HG03558 (cell line): ENCODE results near the gene CNTN3.

ENCODE experiments used
- ATAC-seq: cut with Tn5 transposase; IDR thresholded peaks from one replicate; pipeline ENCODE4 v1.9.1; 2021; ENCODE audit warnings: moderate number of reproducible peaks; ENCODE audit not compliant: unreplicated experiment; ENCODE audit errors: extremely low read depth

The CNTN3 gene

GRCh38 chr3:74614107-74614967, at the start of gene CNTN3:
CNTN3 (minus strand) TSS chr3:74614659; CDS start chr3:74521112, 93,547 bp downstream.
- no peak for ATAC-seq

- no peak for ATAC-seq
These were observed 48.7 kb upstream of the CNTN3 start for GRCh38 chr3:74663178-74663577.

GRCh38 chr3:74661672-74662071, 47.2 kb upstream of the CNTN3 start:
- no peak for ATAC-seq

- ATAC-seq = no peak
These were observed 37.4 kb upstream of the CNTN3 start for GRCh38 chr3:74651885-74652284.

- no peak for ATAC-seq
These were observed 36.8 kb upstream of the CNTN3 start for GRCh38 chr3:74651292-74651691.

- no peak for ATAC-seq
These were observed 33.6 kb upstream of the CNTN3 start for GRCh38 chr3:74648107-74648506.

- ATAC-seq = no peak
These were observed 31.6 kb upstream of the CNTN3 start for GRCh38 chr3:74646094-74646493.

GRCh38 chr3:74643636-74644035, 29.2 kb upstream of the CNTN3 start:
- no peak for ATAC-seq

- no peak for ATAC-seq
These were observed 28.4 kb upstream of the CNTN3 start for GRCh38 chr3:74642876-74643275.

GRCh38 chr3:74640211-74640610, 25.8 kb upstream of the CNTN3 start:
- ATAC-seq = no peak

GRCh38 chr3:74639681-74640080, 25.2 kb upstream of the CNTN3 start:
- no peak for ATAC-seq

- ATAC-seq = no peak
These were observed 22.5 kb upstream of the CNTN3 start for GRCh38 chr3:74636981-74637380.

GRCh38 chr3:74633021-74633420, 18.6 kb upstream of the CNTN3 start:
- no peak for ATAC-seq

- ATAC-seq = no peak
These were observed 17.1 kb upstream of the CNTN3 start for GRCh38 chr3:74631351-74632140.

- ATAC-seq = no peak
These were observed 16.1 kb upstream of the CNTN3 start for GRCh38 chr3:74630602-74631001.

GRCh38 chr3:74626011-74626410, 11.6 kb upstream of the CNTN3 start:
- ATAC-seq = no peak

- ATAC-seq = no peak
These were observed 9.8 kb upstream of the CNTN3 start for GRCh38 chr3:74624301-74624700.

- ATAC-seq = no peak
These were observed 8.9 kb upstream of the CNTN3 start for GRCh38 chr3:74623261-74623836.

- ATAC-seq = no peak
These were observed 7.1 kb upstream of the CNTN3 start for GRCh38 chr3:74621581-74621980.

- ATAC-seq = no peak
These were observed 3.3 kb upstream of the CNTN3 start for GRCh38 chr3:74617776-74618175.

GRCh38 chr3:74613521-74614106, 845 bp downstream of the CNTN3 start:
- ATAC-seq = no peak
